ENCODE data around the gene DAZAP2.

DNA sequence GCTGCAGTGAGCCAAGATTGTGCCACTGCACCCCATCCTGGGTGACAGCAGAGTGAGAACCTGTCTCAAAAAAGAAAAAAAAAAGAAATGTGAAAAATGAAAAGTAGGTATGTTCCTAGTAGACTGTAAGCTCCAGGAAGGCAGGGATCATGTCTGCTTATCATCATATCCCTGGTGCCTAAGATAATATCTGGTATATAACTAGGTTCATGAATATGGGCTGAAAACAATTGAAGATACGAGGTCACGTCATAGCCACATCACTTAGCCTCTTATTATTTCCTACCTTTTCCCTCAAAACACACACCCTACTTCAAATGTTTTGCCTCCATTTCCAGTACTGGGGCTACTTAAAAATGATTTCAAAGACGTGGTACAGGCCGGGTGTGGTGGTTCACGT is 23.7 kb upstream of the DAZAP2 start:
- TF ChIP-seq, protein P1, sequence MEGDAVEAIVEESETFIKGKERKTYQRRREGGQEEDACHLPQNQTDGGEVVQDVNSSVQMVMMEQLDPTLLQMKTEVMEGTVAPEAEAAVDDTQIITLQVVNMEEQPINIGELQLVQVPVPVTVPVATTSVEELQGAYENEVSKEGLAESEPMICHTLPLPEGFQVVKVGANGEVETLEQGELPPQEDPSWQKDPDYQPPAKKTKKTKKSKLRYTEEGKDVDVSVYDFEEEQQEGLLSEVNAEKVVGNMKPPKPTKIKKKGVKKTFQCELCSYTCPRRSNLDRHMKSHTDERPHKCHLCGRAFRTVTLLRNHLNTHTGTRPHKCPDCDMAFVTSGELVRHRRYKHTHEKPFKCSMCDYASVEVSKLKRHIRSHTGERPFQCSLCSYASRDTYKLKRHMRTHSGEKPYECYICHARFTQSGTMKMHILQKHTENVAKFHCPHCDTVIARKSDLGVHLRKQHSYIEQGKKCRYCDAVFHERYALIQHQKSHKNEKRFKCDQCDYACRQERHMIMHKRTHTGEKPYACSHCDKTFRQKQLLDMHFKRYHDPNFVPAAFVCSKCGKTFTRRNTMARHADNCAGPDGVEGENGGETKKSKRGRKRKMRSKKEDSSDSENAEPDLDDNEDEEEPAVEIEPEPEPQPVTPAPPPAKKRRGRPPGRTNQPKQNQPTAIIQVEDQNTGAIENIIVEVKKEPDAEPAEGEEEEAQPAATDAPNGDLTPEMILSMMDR (optimal IDR thresholded peaks at IDR 0.05 in 1 of 3, IDR thresholded peaks at IDR 0.05 in 1 of 3, conservative IDR thresholded peaks at IDR 0.05 in 1 of 3; ENCODE audit: extremely low read depth in 1 of 3, insufficient read depth in 2 of 3, low read length in 3 of 3) = no peak
- no peak for TF ChIP-seq EZH2 (IDR thresholded peaks at IDR 0.05; ENCODE audit: low read length)

Data from keratinocyte (primary cell).